Omental fat pad (tissue), 4 donors: ENCODE measurements around the gene IL23A. TPM values are rescaled to one million over a fixed set of nuclear protein-coding genes. Genes with fewer than 3 reads are reported as not detected.

Experiments
- ATAC-seq: fragments of 150-250 bp; one replicate; pipeline ENCODE4 v1.9.1; 2016; ENCODE audit warnings: mild to moderate bottlenecking, moderate library complexity; ENCODE audit not compliant: low FRiP score
- DNase-seq: peaks from one replicate; pipeline ENCODE4 v3.0.0-alpha.2; 2019; ENCODE audit warnings: low spot score
- total RNA-seq, 4 donors: library from RNA; depleted of rRNA; stranded (reverse); fragments of >200 nt; gene quantifications; one replicate each; pipeline ENCODE4 v1.1.0, GENCODE V29; 2016
- TF ChIP-seq, protein P1 (sequence below), 3 donors: fragments of 450-650 bp; IDR thresholded peaks; one replicate each; pipeline ENCODE4 v1.5.1; 2016 to 2017; ENCODE audit warnings: antibody characterized with exemption in 3 of 3, mild to moderate bottlenecking in 3 of 3, moderate library complexity in 2 of 3

IL23A gene
- total RNA-seq, 4 donors from 2014 or later, result 2.2 TPM; not detected in 3

- ATAC-seq, result no peak
- TF ChIP-seq, protein P1, sequence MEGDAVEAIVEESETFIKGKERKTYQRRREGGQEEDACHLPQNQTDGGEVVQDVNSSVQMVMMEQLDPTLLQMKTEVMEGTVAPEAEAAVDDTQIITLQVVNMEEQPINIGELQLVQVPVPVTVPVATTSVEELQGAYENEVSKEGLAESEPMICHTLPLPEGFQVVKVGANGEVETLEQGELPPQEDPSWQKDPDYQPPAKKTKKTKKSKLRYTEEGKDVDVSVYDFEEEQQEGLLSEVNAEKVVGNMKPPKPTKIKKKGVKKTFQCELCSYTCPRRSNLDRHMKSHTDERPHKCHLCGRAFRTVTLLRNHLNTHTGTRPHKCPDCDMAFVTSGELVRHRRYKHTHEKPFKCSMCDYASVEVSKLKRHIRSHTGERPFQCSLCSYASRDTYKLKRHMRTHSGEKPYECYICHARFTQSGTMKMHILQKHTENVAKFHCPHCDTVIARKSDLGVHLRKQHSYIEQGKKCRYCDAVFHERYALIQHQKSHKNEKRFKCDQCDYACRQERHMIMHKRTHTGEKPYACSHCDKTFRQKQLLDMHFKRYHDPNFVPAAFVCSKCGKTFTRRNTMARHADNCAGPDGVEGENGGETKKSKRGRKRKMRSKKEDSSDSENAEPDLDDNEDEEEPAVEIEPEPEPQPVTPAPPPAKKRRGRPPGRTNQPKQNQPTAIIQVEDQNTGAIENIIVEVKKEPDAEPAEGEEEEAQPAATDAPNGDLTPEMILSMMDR (IDR thresholded peaks at IDR 0.05), result no peak
- no peak for DNase-seq
Measured at GRCh38 chr12:56326126-56326525, 12.6 kb upstream of the IL23A start.

DNA sequence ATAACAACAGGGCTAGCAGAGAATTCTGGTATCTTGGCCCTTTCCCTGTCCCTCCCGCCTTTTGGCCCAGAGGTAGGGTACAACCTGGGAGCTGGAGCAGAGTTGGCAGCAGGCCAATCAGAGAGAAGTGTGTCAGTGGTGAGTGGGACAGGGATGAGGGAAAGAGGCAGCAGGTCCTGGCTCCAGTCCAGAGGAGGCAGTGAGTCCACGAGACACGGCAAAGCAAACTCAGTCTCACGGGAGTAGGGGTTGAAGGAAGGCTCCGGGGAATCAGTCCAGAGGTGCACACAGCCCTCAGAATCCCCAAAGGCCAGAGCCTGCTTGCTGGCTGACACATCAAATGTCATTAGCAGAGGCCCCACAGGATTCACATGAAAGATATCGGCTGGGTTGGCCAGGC lies 12.2 kb upstream of the IL23A start:
- ATAC-seq (no peak), DNase-seq (no peak)
- TF ChIP-seq, protein P1 (IDR thresholded peaks at IDR 0.05), result no peak

DNA sequence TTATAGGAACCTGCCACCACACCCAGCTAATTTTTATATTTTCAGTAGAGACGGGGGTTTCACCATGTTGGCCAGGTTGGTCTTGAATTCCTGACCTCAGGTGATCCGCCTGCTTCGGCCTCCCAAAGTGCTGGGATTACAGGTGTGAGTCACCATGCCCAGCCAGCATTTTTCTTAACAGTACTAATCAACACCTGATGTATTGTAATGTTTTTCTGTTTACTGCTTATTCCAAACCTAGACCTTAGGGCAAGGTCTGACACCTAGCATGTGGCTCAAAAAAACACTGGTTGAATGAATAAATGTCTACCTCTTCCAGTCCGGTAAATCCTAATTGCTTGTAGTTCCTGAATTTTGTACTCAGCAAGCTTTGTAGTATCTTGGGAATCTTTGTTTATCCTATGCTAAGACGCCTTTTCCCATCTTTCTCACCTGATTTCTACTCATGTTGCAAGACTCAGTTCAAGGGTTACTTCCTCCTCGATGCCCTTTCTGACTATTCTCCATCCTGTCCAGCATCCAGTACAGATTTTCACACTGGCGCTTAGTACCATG lies 7.7 kb upstream of the IL23A start:
- ATAC-seq, result no peak
- TF ChIP-seq, protein P1 (IDR thresholded peaks at IDR 0.05), result no peak
- no peak for DNase-seq

GRCh38 chr12:56332512-56333196 lies 6.0 kb upstream of the IL23A start:
- TF ChIP-seq, protein P1 (IDR thresholded peaks at IDR 0.05), result no peak
- ATAC-seq, result no peak
- DNase-seq, result no peak

- no peak for ATAC-seq
Measured at GRCh38 chr12:56333197-56333678, 5.4 kb upstream of the IL23A start.

DNA sequence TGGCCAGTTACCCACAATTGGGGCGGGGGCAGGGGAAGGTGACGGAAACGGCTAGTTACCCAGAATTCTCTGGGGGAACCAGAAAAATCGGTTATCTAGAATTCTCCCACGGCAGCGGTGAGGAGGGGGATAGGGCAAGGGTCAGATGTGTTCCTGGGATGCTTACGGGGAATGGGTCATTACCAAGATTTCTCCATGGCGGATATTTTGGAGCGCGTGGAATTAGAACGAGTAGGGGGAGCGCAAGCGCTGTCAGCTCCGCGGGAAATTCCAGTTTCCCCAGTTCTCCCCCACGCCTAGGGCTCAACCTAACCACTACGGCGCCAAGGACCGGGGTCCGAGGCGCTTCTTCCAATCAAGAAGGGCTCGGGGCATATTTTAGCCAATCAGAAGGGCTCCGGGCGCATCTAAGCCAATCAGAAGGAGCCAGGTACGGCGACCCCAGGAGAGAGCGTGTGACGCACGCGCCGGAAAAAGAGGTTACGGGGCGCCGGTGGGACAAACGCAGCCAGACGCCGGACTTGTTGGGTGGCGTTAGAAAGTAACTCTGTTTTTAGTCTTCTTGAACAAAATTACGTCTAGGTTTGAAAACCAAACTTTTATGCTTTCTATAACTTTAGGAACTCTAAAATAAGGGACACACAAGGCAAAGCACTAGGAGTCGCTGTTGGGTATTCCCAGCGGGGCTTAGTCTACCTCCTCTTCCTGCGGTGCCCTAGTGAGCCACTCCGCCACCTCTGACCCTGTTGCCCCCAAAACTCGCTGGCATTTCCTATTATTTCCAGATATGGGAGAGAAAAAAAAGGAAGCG lies 4.8 kb upstream of the IL23A start, which contains the start of gene PAN2:
Gene PAN2, minus strand, starts transcription at position 322 of the 811 bp plus-strand sequence. CDS start 906 bp downstream, outside the sequence.
- ATAC-seq (peak; percentile 99), DNase-seq (peak; percentile 87)
- TF ChIP-seq, protein P1 (IDR thresholded peaks at IDR 0.05), result no peak

More at GRCh38 chr12:56333197-56333678, 5.4 kb upstream of the IL23A start:
- TF ChIP-seq, protein P1 (IDR thresholded peaks at IDR 0.05), result no peak
- DNase-seq, result no peak
